Common myeloid progenitor, CD34-positive (primary cell): ENCODE results near the gene CEACAM1.
"Not testable (repeated sequence)": the region's sequence is repeated elsewhere in the genome, so short reads cannot be mapped to it uniquely, and the experiment has no call there.

Experiments used
- CTCF ChIA-PET: fragments of 350-600 bp; sonication (Branson Sonifier 250); formaldehyde crosslinking; loops from one replicate; lab custom pipeline; 2021; ENCODE audit warnings: antibody characterized with exemption; lab: Charles Lee
- POLR2A ChIA-PET: fragments of 350-600 bp; sonication (Branson Sonifier 250); formaldehyde crosslinking; loops from one replicate; lab custom pipeline; 2021; ENCODE audit warnings: antibody characterized with exemption; lab: Charles Lee
- DNase-seq, 3 donors: peaks; one replicate each; pipeline versions ENCODE4 v3.0.0 to v3.0.0-alpha.2; 2013
- H3K27ac ChIP-seq, 2 experiments: 1 replicate in 1 of 2; 2 replicates in 1 of 2; pipeline ENCODE4 v1.7.0; 2013; ENCODE audit warnings: inconsistent platforms in 2 of 2, low read length in 2 of 2, mild to moderate bottlenecking in 2 of 2, low read depth in 1 of 2, moderate library complexity in 1 of 2; ENCODE audit not compliant: severe bottlenecking in 2 of 2, insufficient read depth in 1 of 2, poor library complexity in 1 of 2
- H3K27me3 ChIP-seq, 5 experiments: replicated peaks in 2 of 5; 1 replicate in 3 of 5; 2 replicates in 2 of 5; pipeline versions ENCODE4 v1.6.1 to v1.7.0; 2013; ENCODE audit warnings: low read length in 4 of 5, mild to moderate bottlenecking in 2 of 5, moderate library complexity in 2 of 5, inconsistent platforms in 1 of 5; ENCODE audit not compliant: insufficient read depth in 5 of 5, control insufficient read depth in 4 of 5
- H3K36me3 ChIP-seq, 4 experiments: 1 replicate in 2 of 4; 2 replicates in 2 of 4; pipeline versions ENCODE4 v1.6.1 to v1.7.0; 2013; ENCODE audit warnings: low read length in 3 of 4, control low read depth in 1 of 4, mild to moderate bottlenecking in 1 of 4; ENCODE audit not compliant: control insufficient read depth in 4 of 4, insufficient read depth in 4 of 4
- H3K4me1 ChIP-seq, 4 experiments: 1 replicate in 3 of 4; 2 replicates in 1 of 4; pipeline versions ENCODE4 v1.6.1 to v1.7.1; 2013; ENCODE audit warnings: low read length in 3 of 4, mild to moderate bottlenecking in 3 of 4, control low read depth in 1 of 4, inconsistent platforms in 1 of 4, moderate library complexity in 1 of 4; ENCODE audit not compliant: control insufficient read depth in 4 of 4, insufficient read depth in 4 of 4; ENCODE audit errors: control extremely low read depth in 1 of 4
- H3K4me3 ChIP-seq, 7 experiments: 1 replicate in 4 of 7; 2 replicates in 3 of 7; pipeline versions ENCODE4 v1.5.1 to v1.7.0; 2013; ENCODE audit warnings: mild to moderate bottlenecking in 7 of 7, low read length in 6 of 7, moderate library complexity in 6 of 7, inconsistent platforms in 2 of 7, low read depth in 2 of 7, control low read depth in 1 of 7; ENCODE audit not compliant: insufficient read depth in 4 of 7, control insufficient read depth in 1 of 7; ENCODE audit errors: extremely low read depth in 1 of 7
- H3K9me3 ChIP-seq, 5 experiments: 1 replicate in 4 of 5; 2 replicates in 1 of 5; pipeline versions ENCODE4 v1.6.1 to v1.7.1; 2013; ENCODE audit warnings: low read length in 4 of 5, mild to moderate bottlenecking in 2 of 5, inconsistent platforms in 1 of 5, low read depth in 1 of 5, moderate library complexity in 1 of 5; ENCODE audit not compliant: control insufficient read depth in 4 of 5, insufficient read depth in 2 of 5; ENCODE audit errors: control extremely low read depth in 1 of 5
- WGBS: methylation state at CpG from one replicate; pipeline ENCODE4 v1.1.5; 2013; ENCODE audit not compliant: insufficient coverage; 5-methylcytosine and 5-hydroxymethylcytosine counted together

CEACAM1 gene

DNA sequence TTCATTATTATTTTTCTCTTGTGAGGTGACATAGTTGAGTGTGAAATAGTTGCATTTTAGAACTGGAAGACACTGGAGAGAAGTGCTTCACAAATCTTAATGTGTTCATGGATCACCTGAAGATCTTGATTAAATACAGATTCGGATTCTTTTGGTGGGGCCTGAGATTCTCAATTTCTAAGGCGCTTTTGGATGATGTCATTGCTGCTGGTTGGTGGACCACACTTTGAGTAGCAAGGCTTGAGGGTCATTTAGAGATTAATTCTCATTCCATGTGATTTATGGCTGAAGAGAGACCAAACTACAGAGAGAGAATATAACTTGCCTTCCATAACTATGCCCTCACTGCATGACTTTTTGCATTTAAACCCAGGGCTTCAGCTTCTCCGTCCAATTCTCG lies 39.3 kb upstream of the CEACAM1 start:
- WGBS = 95% methylated on average over 3 of the region's 4 CpGs
- POLR2A ChIA-PET = no interaction called here
- Histone ChIP-seq H3K4me1 (peaks cover 6 to 29% (median 13%) of the 10 kb centered on the region in 4 experiments), H3K27me3 (peaks cover 0 to 3% (median 0%) of the 10 kb centered on the region in 5 experiments), H3K36me3 (no peaks in the 10 kb centered on the region), H3K9me3 (no peaks in the 10 kb centered on the region), H3K4me3 (no peak overlapping the region), H3K27ac (no peak overlapping the region)
- DNase-seq = no peak
- CTCF ChIA-PET = interaction anchor here (2.1 to 3.2 kb wide), 2 partner anchors 12 to 29 kb away, joined by 9 to 27 read pairs; no protein-coding TSS in a partner anchor

- no peaks in the 10 kb centered on the region for H3K36me3 ChIP-seq
- peak; percentile 45 to 58 (median 52) for DNase-seq
- ChIA-PET CTCF (interaction anchor here (0.6 to 3.0 kb wide), 3 partner anchors 22 to 73 kb away, joined by 3 to 20 read pairs (median 6); partner anchors contain the start of gene CEACAM8), POLR2A (no interaction called here)
- no peak overlapping the region for H3K4me3 ChIP-seq
- peaks cover 6 to 24% (median 13%) of the 10 kb centered on the region in 4 experiments for H3K4me1 ChIP-seq
- H3K27ac ChIP-seq = no peak overlapping the region
- 26% methylated on average over 4 of the region's 7 CpGs for WGBS
- H3K27me3 ChIP-seq = peaks cover 0 to 3% (median 0%) of the 10 kb centered on the region in 5 experiments
- no peaks in the 10 kb centered on the region for H3K9me3 ChIP-seq
Measured at GRCh38 chr19:42563352-42564210, 35.3 kb upstream of the CEACAM1 start.

- POLR2A ChIA-PET = no interaction called here
Measured at GRCh38 chr19:42561512-42561911, 33.2 kb upstream of the CEACAM1 start.

DNA sequence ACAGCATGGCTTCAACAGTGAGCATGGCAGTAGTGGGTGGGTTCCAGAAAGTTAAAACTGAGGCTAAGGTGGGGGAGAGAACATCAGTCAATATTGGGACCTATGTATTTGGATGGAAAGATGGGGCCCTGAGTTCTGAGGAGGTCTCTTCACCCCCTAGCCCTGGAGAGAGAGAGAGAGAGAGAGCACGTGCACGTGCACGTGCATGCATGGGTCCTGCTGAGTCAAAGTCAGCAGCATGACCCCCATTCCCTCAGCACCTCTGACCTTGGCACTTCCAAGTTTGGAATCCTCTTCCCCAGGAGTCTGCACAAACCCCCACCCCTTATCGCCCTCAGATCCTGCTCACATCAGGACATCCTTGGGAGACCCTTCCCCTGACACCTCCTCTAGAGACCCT lies 32.5 kb upstream of the CEACAM1 start:
- ChIA-PET POLR2A (no interaction called here), CTCF (interaction anchor here (1.7 kb wide), 1 partner anchor 21 kb away, joined by 3 read pairs; no protein-coding TSS in a partner anchor)
- no peak for DNase-seq
- H3K9me3 ChIP-seq = no peaks in the 10 kb centered on the region
- H3K27ac ChIP-seq = no peak overlapping the region
- H3K36me3 ChIP-seq = no peaks in the 10 kb centered on the region
- peaks cover 0 to 18% (median 10%) of the 10 kb centered on the region in 4 experiments for H3K4me1 ChIP-seq
- H3K27me3 ChIP-seq = peaks cover 0 to 3% (median 0%) of the 10 kb centered on the region in 5 experiments
- WGBS = 100% methylated on average over 1 of the region's 4 CpGs
- H3K4me3 ChIP-seq = no peak overlapping the region

More at GRCh38 chr19:42561512-42561911, 33.2 kb upstream of the CEACAM1 start:
- no peak overlapping the region for H3K4me3 ChIP-seq
- H3K4me1 ChIP-seq = peaks cover 0 to 10% (median 2%) of the 10 kb centered on the region in 4 experiments
- no peak overlapping the region for H3K27ac ChIP-seq
- CTCF ChIA-PET = interaction anchor here (0.9 to 3.0 kb wide), 3 partner anchors 22 to 123 kb away, joined by 3 to 20 read pairs (median 3); partner anchors contain the start of gene CEACAM8
- DNase-seq = no peak
- peaks cover 0 to 3% (median 0%) of the 10 kb centered on the region in 5 experiments for H3K27me3 ChIP-seq
- no peaks in the 10 kb centered on the region for H3K9me3 ChIP-seq
- no peaks in the 10 kb centered on the region for H3K36me3 ChIP-seq
- 100% methylated on average over 1 of the region's 2 CpGs for WGBS

GRCh38 chr19:42558450-42559150 lies 30.3 kb upstream of the CEACAM1 start:
- POLR2A ChIA-PET = no interaction called here
- Histone ChIP-seq H3K4me1 (peaks cover 6 to 29% (median 28%) of the 10 kb centered on the region in 4 experiments), H3K9me3 (no peaks in the 10 kb centered on the region), H3K27ac (no peak overlapping the region), H3K27me3 (peaks cover 0 to 3% (median 0%) of the 10 kb centered on the region in 5 experiments), H3K36me3 (no peaks in the 10 kb centered on the region), H3K4me3 (no peak overlapping the region)
- WGBS = 98% methylated on average over 5 of the region's 7 CpGs
- no peak for DNase-seq
- CTCF ChIA-PET = interaction anchor here (0.7 to 1.4 kb wide), 2 partner anchors 28 to 38 kb away, joined by 3 to 8 read pairs; no protein-coding TSS in a partner anchor

- H3K27me3 ChIP-seq, DNase-seq, POLR2A ChIA-PET, H3K27ac ChIP-seq, H3K9me3 ChIP-seq, H3K36me3 ChIP-seq, H3K4me3 ChIP-seq: not testable (repeated sequence)
- peaks cover 6 to 41% (median 40%) of the 10 kb centered on the region in 4 experiments for H3K4me1 ChIP-seq
- 94% methylated on average over 10 of the region's 10 CpGs for WGBS
- CTCF ChIA-PET = interaction anchor here (1.1 kb wide), 1 partner anchor 119 kb away, joined by 3 read pairs; no protein-coding TSS in a partner anchor
Measured at GRCh38 chr19:42557386-42557871, 29.1 kb upstream of the CEACAM1 start.
